GM23248 (cell line): ENCODE measurements around the gene LRFN4. TPM values are rescaled to one million over a fixed set of nuclear protein-coding genes. Genes with fewer than 3 reads are reported as not detected.
A peak's percentile ranks its signal among the peaks of the same experiment; 100 is the strongest.

ENCODE experiments used
- DNase-seq: peaks from one replicate; pipeline ENCODE4 v3.0.0-alpha.2; 2015
- H2AFZ ChIP-seq: fragments of 200-600 bp; sonication (generic); 2 replicates; pipeline ENCODE4 v1.6.1; 2016; ENCODE audit warnings: antibody characterized with exemption
- H3F3A ChIP-seq: fragments of 200-600 bp; sonication (generic); 2 replicates; pipeline ENCODE4 v1.6.1; 2016; ENCODE audit warnings: mild to moderate bottlenecking, antibody characterized with exemption, mixed run types; ENCODE audit not compliant: insufficient read depth
- H3K27ac ChIP-seq: fragments of 200-600 bp; sonication (generic); 2 replicates; pipeline ENCODE4 v1.5.1; 2016; ENCODE audit warnings: mild to moderate bottlenecking
- H3K27me3 ChIP-seq: fragments of 200-600 bp; sonication (generic); replicated peaks from 2 replicates; pipeline ENCODE4 v1.6.1; 2016; ENCODE audit warnings: mild to moderate bottlenecking; ENCODE audit not compliant: insufficient read depth
- H3K36me3 ChIP-seq: fragments of 200-600 bp; sonication (generic); 2 replicates; pipeline ENCODE4 v1.6.1; 2016; ENCODE audit warnings: low read depth, mild to moderate bottlenecking
- H3K4me1 ChIP-seq: fragments of 200-600 bp; sonication (generic); 2 replicates; pipeline ENCODE4 v1.6.1; 2016; ENCODE audit warnings: mild to moderate bottlenecking; ENCODE audit not compliant: insufficient read depth
- H3K4me2 ChIP-seq: fragments of 200-600 bp; sonication (generic); one replicate; pipeline ENCODE4 v1.6.1; 2016; ENCODE audit warnings: mild to moderate bottlenecking; ENCODE audit not compliant: unreplicated experiment
- H3K4me3 ChIP-seq: fragments of 200-600 bp; sonication (generic); 2 replicates; pipeline ENCODE4 v1.5.1; 2016; ENCODE audit warnings: mild to moderate bottlenecking
- H3K79me2 ChIP-seq: fragments of 200-600 bp; sonication (generic); 2 replicates; pipeline ENCODE4 v1.6.1; 2016; ENCODE audit warnings: mild to moderate bottlenecking; ENCODE audit not compliant: insufficient read depth
- H3K9ac ChIP-seq: fragments of 200-600 bp; sonication (generic); 2 replicates; pipeline ENCODE4 v1.6.1; 2016; ENCODE audit warnings: mild to moderate bottlenecking
- H3K9me2 ChIP-seq: fragments of 200-600 bp; sonication (generic); 2 replicates; pipeline ENCODE4 v1.6.1; 2016; ENCODE audit warnings: mixed run types, mild to moderate bottlenecking, moderate library complexity; ENCODE audit not compliant: insufficient read depth
- H3K9me3 ChIP-seq: fragments of 200-600 bp; sonication (generic); one replicate; pipeline ENCODE4 v1.6.1; 2017; ENCODE audit warnings: low read depth
- H4K20me1 ChIP-seq: fragments of 200-600 bp; sonication (generic); 2 replicates; pipeline ENCODE4 v1.6.0; 2016; ENCODE audit not compliant: insufficient read depth
- EZH2 ChIP-seq: fragments of 200-600 bp; sonication (generic); IDR thresholded peaks from 2 replicates; pipeline ENCODE4 v1.6.1; 2018; ENCODE audit warnings: antibody characterized with exemption, mild to moderate bottlenecking; ENCODE audit not compliant: insufficient read depth, poor library complexity, severe bottlenecking
- EZH2phosphoT487 ChIP-seq: fragments of 200-600 bp; sonication (generic); IDR thresholded peaks from 2 replicates; pipeline ENCODE4 v1.6.1; 2018; ENCODE audit warnings: antibody characterized with exemption, moderate library complexity, mild to moderate bottlenecking, low read depth; ENCODE audit not compliant: insufficient read depth
- WGBS, 2 experiments: methylation state at CpG; one replicate each; pipeline ENCODE4 v1.1.6; 2015 to 2017; ENCODE audit warnings: low lambda C conversion rate in 2 of 2, low coverage in 1 of 2; ENCODE audit errors: missing lambda C conversion rate in 2 of 2; 5-methylcytosine and 5-hydroxymethylcytosine counted together
- in situ Hi-C: fragments of 300-500 bp; cut with MboI; formaldehyde crosslinking; loops from 2 replicates; pipeline ENCODE4 v1.15.0; 2020
- polyA plus RNA-seq: library from polyadenylated mRNA; unstranded; fragments of >200 nt; fragmentation: Nextera tagmentation; extraction: Ambion mirVana; gene quantifications from 2 replicates; pipeline ENCODE4 v1.2.1, GENCODE V29; 2016
- total RNA-seq: library from RNA; depleted of rRNA; stranded (reverse); fragments of >200 nt; shearing (Covaris generic); gene quantifications from 2 replicates; pipeline ENCODE4 v1.2.3, GENCODE V29; 2014

Gene LRFN4
- total and polyA plus RNA-seq, 2 experiments from 2014 or later: 5.4 to 42.2 TPM

GRCh38 chr11:66883016-66883965 is 26.4 kb downstream of the LRFN4 start:
- Histone ChIP-seq H2AFZ (peak overlapping the region; percentile 44), H3K4me2 (peak overlapping the region; percentile 51)
- 17 to 18% methylated on average over 29 of the region's 29 CpGs for WGBS, 2 experiments

GRCh38 chr11:66884443-66884842 is 27.6 kb downstream of the LRFN4 start:
- H4K20me1 ChIP-seq: no peaks in the 10 kb centered on the region
- no peaks in the 10 kb centered on the region for H3K36me3 ChIP-seq
- H3K9me2 ChIP-seq: no peaks in the 10 kb centered on the region
- peaks cover 19% of the 10 kb centered on the region for H3K4me1 ChIP-seq
- 95 to 97% methylated on average over 4 of the region's 4 CpGs for WGBS, 2 experiments
- no peaks in the 10 kb centered on the region for H3K9me3 ChIP-seq
- no peak overlapping the region for H3K4me3 ChIP-seq
- H3F3A ChIP-seq: no peaks in the 10 kb centered on the region; the same call in none of the 2 replicates
- H3K9ac ChIP-seq: no peak overlapping the region
- H3K27me3 ChIP-seq: no peaks in the 10 kb centered on the region
- no peak for DNase-seq
- H2AFZ ChIP-seq: no peak overlapping the region
- no peak overlapping the region for H3K27ac ChIP-seq
- in situ Hi-C loops: no loop called here
- no peak overlapping the region for H3K4me2 ChIP-seq
- no peaks in the 10 kb centered on the region for H3K79me2 ChIP-seq
- TF ChIP-seq EZH2phosphoT487 (no peak), EZH2 (no peak)

More at GRCh38 chr11:66883016-66883965, 26.4 kb downstream of the LRFN4 start:
- Histone ChIP-seq H3K9me2 (no peaks in the 10 kb centered on the region), H4K20me1 (no peaks in the 10 kb centered on the region), H3K4me1 (peaks cover 19% of the 10 kb centered on the region), H3F3A (no peaks in the 10 kb centered on the region; the same call in none of the 2 replicates), H3K79me2 (no peaks in the 10 kb centered on the region), H3K9me3 (no peaks in the 10 kb centered on the region), H3K27me3 (no peaks in the 10 kb centered on the region), H3K9ac (peak overlapping the region; percentile 61), H3K36me3 (no peaks in the 10 kb centered on the region), H3K4me3 (peak overlapping the region; percentile 32; the same call in 1 of the 2 replicates), H3K27ac (peak overlapping the region; percentile 81)
- TF ChIP-seq EZH2: no peak
- TF ChIP-seq EZH2phosphoT487: no peak
- peak; percentile 88 for DNase-seq
- in situ Hi-C loops: no loop called here

- Histone ChIP-seq H3K36me3 (no peaks in the 10 kb centered on the region), H3K9ac (no peak overlapping the region), H3K9me3 (no peaks in the 10 kb centered on the region), H3K4me3 (no peak overlapping the region), H4K20me1 (no peaks in the 10 kb centered on the region), H3K79me2 (no peaks in the 10 kb centered on the region), H3K4me1 (peaks cover 19% of the 10 kb centered on the region), H3K9me2 (no peaks in the 10 kb centered on the region), H3K27me3 (no peaks in the 10 kb centered on the region), H3F3A (no peaks in the 10 kb centered on the region; the same call in none of the 2 replicates), H3K27ac (no peak overlapping the region), H2AFZ (no peak overlapping the region), H3K4me2 (no peak overlapping the region)
- 65 to 70% methylated on average over 4 of the region's 4 CpGs for WGBS, 2 experiments
- in situ Hi-C loops: no loop called here
- no peak for TF ChIP-seq EZH2phosphoT487
- no peak for TF ChIP-seq EZH2
- DNase-seq: no peak
Measured at GRCh38 chr11:66885469-66885868, 28.6 kb downstream of the LRFN4 start.

GRCh38 chr11:66885950-66886440 is 29.1 kb downstream of the LRFN4 start:
- Histone ChIP-seq H3K36me3 (no peaks in the 10 kb centered on the region), H3K27ac (no peak overlapping the region), H3F3A (no peaks in the 10 kb centered on the region; the same call in none of the 2 replicates), H3K4me3 (no peak overlapping the region), H3K9me2 (no peaks in the 10 kb centered on the region), H2AFZ (no peak overlapping the region), H3K27me3 (no peaks in the 10 kb centered on the region), H3K79me2 (no peaks in the 10 kb centered on the region), H3K9ac (no peak overlapping the region), H3K9me3 (no peaks in the 10 kb centered on the region), H3K4me1 (peaks cover 19% of the 10 kb centered on the region), H4K20me1 (no peaks in the 10 kb centered on the region), H3K4me2 (no peak overlapping the region)
- 80 to 85% methylated on average over 9 to 11 of the region's 11 CpGs for WGBS, 2 experiments
- no peak for TF ChIP-seq EZH2phosphoT487
- no peak for TF ChIP-seq EZH2
- in situ Hi-C loops: no loop called here
- no peak for DNase-seq
